H1 (cell line): ENCODE data around the gene TNRC6B.
"Not testable (repeated sequence)": the region's sequence is repeated elsewhere in the genome, so short reads cannot be mapped to it uniquely, and the experiment has no call there.

ENCODE experiments used
- ASH2L ChIP-seq: fragments of 200-600, 300-600 bp; sonication (generic); IDR thresholded peaks from one replicate; pipeline ENCODE4 v1.7.1; 2017; ENCODE audit warnings: low read length
- ATF2 ChIP-seq: IDR thresholded peaks from 2 replicates; pipeline ENCODE4 v1.6.1; 2012; ENCODE audit warnings: low read length, inconsistent platforms
- CHD2 ChIP-seq: IDR thresholded peaks from 2 replicates; pipeline ENCODE4 v1.6.1; 2012; ENCODE audit warnings: low read length, improper control_type of control experiment
- CREB1 ChIP-seq: IDR thresholded peaks from 2 replicates; pipeline ENCODE4 v1.6.1; 2012; ENCODE audit warnings: inconsistent platforms
- CTCF ChIP-seq, 3 experiments: IDR thresholded peaks; 1 replicate in 2 of 3; 2 replicates in 1 of 3; pipeline versions ENCODE4 v1.5.1 to v1.6.1; 2011; ENCODE audit warnings: low read length in 3 of 3, mild to moderate bottlenecking in 3 of 3, inconsistent platforms in 2 of 3, low read depth in 1 of 3, moderate library complexity in 1 of 3; ENCODE audit not compliant: insufficient read depth in 1 of 3; ENCODE audit errors: control extremely low read depth in 1 of 3
- EZH2 ChIP-seq: fragments of 200-600 bp; sonication (generic); IDR thresholded peaks from 2 replicates; pipeline ENCODE4 v1.7.1; 2012; ENCODE audit warnings: low read depth, mild to moderate bottlenecking, moderate library complexity, low read length, inconsistent platforms; ENCODE audit not compliant: severe bottlenecking
- HDAC2 ChIP-seq, 2 experiments: fragments of 300-600 bp in 1 of 2; sonication (generic) in 1 of 2; IDR thresholded peaks; 2 replicates each; pipeline ENCODE4 v1.6.1; 2011 to 2012; ENCODE audit warnings: low read depth in 2 of 2, low read length in 2 of 2, mild to moderate bottlenecking in 2 of 2, moderate library complexity in 2 of 2, borderline replicate concordance in 1 of 2, inconsistent platforms in 1 of 2
- MAX ChIP-seq: IDR thresholded peaks from 2 replicates; pipeline ENCODE4 v1.6.1; 2012; ENCODE audit warnings: inconsistent platforms
- PHF8 ChIP-seq: fragments of 200-600 bp; sonication (generic); conservative IDR thresholded peaks from 2 replicates; pipeline ENCODE4 v1.7.1; 2012; ENCODE audit warnings: low read depth, mild to moderate bottlenecking, inconsistent platforms, low read length, moderate library complexity
- RAD21 ChIP-seq, 2 experiments: IDR thresholded peaks in 1 of 2; conservative IDR thresholded peaks in 1 of 2; 2 replicates each; pipeline ENCODE4 v1.6.1; 2011; ENCODE audit warnings: low read depth in 2 of 2, low read length in 2 of 2, improper control_type of control experiment in 1 of 2, inconsistent platforms in 1 of 2, mild to moderate bottlenecking in 1 of 2, moderate library complexity in 1 of 2
- SIRT6 ChIP-seq: IDR thresholded peaks from one replicate; pipeline ENCODE4 v1.7.1; 2012; ENCODE audit warnings: low read length, inconsistent platforms
- SP2 ChIP-seq: IDR thresholded peaks from 2 replicates; pipeline ENCODE4 v1.6.1; 2012; ENCODE audit warnings: mild to moderate bottlenecking, low read length, inconsistent platforms
- TBP ChIP-seq: IDR thresholded peaks from 2 replicates; pipeline ENCODE4 v1.6.1; 2011; ENCODE audit warnings: low read depth, low read length, improper control_type of control experiment
- YY1 ChIP-seq: IDR thresholded peaks from 2 replicates; pipeline ENCODE4 v1.6.1; 2011; ENCODE audit warnings: low read depth, mild to moderate bottlenecking, low read length

GRCh38 chr22:40222979-40223378, 45.3 kb downstream of the TNRC6B start:
- not testable (repeated sequence) for TF ChIP-seq ATF2; CHD2; HDAC2 (IDR thresholded peaks at IDR 0.05; ENCODE audit: borderline replicate concordance in 1 of 2, low read depth in 2 of 2, low read length in 2 of 2); TBP; EZH2; CTCF (IDR thresholded peaks at IDR 0.05; ENCODE audit: control extremely low read depth in 1 of 3, insufficient read depth in 1 of 3, low read depth in 1 of 3, low read length in 3 of 3); ASH2L; MAX; YY1; SP2; SIRT6; RAD21 (IDR thresholded peaks at IDR 0.05 in 1 of 2, conservative IDR thresholded peaks at IDR 0.05 in 1 of 2; ENCODE audit: low read depth in 2 of 2, low read length in 2 of 2); PHF8; CREB1
